Measurements from ENCODE around the gene XRN1.

XRN1 gene

GRCh38 chr3:142447852-142448823, at the start of gene XRN1:
XRN1 (minus strand) TSS chr3:142448037; CDS start chr3:142447944, 93 bp downstream.
- peak within 1 kb of the TSS; percentile 51 for H3K27ac ChIP-seq (ENCODE audit: poor library complexity, severe bottlenecking)
- peak; percentile 92 for DNase-seq (ENCODE audit: low spot score)
- peaks cover 15% of the 10 kb centered on the region for H3K4me1 ChIP-seq (ENCODE audit: insufficient read depth, poor library complexity, severe bottlenecking)
- H3K27me3 ChIP-seq (ENCODE audit: insufficient read depth, poor library complexity, severe bottlenecking), result no peaks in the 10 kb centered on the region
- H3K36me3 ChIP-seq (ENCODE audit: low read depth), result peaks cover 21% of the 10 kb centered on the region
- no peaks in the 10 kb centered on the region for H3K9me3 ChIP-seq (ENCODE audit: severe bottlenecking)
- ATAC-seq (ENCODE audit: low read depth), result peak; percentile 98
- no peak for TF ChIP-seq CTCF (IDR thresholded peaks at IDR 0.05; ENCODE audit: poor library complexity, severe bottlenecking)
- H3K4me3 ChIP-seq (ENCODE audit: severe bottlenecking), result peak within 1 kb of the TSS; percentile 66

- no peak for TF ChIP-seq CTCF (IDR thresholded peaks at IDR 0.05; ENCODE audit: poor library complexity, severe bottlenecking)
- ATAC-seq (ENCODE audit: low read depth), result no peak
- DNase-seq (ENCODE audit: low spot score), result no peak
- H3K36me3 ChIP-seq (ENCODE audit: low read depth), result peaks cover 70% of the 10 kb centered on the region
- H3K27ac ChIP-seq (ENCODE audit: poor library complexity, severe bottlenecking), result no peak overlapping the region
- no peaks in the 10 kb centered on the region for H3K4me1 ChIP-seq (ENCODE audit: insufficient read depth, poor library complexity, severe bottlenecking)
- H3K4me3 ChIP-seq (ENCODE audit: severe bottlenecking), result no peak overlapping the region
- H3K27me3 ChIP-seq (ENCODE audit: insufficient read depth, poor library complexity, severe bottlenecking), result no peaks in the 10 kb centered on the region
- H3K9me3 ChIP-seq (ENCODE audit: severe bottlenecking), result no peaks in the 10 kb centered on the region
Observed at GRCh38 chr3:142495103-142495502, 47.3 kb upstream of the XRN1 start.

GRCh38 chr3:142492184-142492583, 44.3 kb upstream of the XRN1 start:
- no peak overlapping the region for H3K4me3 ChIP-seq (ENCODE audit: severe bottlenecking)
- no peak overlapping the region for H3K27ac ChIP-seq (ENCODE audit: poor library complexity, severe bottlenecking)
- ATAC-seq (ENCODE audit: low read depth) (no peak), DNase-seq (ENCODE audit: low spot score) (no peak)
- H3K36me3 ChIP-seq (ENCODE audit: low read depth), result peaks cover 62% of the 10 kb centered on the region
- no peaks in the 10 kb centered on the region for H3K27me3 ChIP-seq (ENCODE audit: insufficient read depth, poor library complexity, severe bottlenecking)
- no peak for TF ChIP-seq CTCF (IDR thresholded peaks at IDR 0.05; ENCODE audit: poor library complexity, severe bottlenecking)
- no peaks in the 10 kb centered on the region for H3K4me1 ChIP-seq (ENCODE audit: insufficient read depth, poor library complexity, severe bottlenecking)
- H3K9me3 ChIP-seq (ENCODE audit: severe bottlenecking), result no peaks in the 10 kb centered on the region

- no peak for ATAC-seq (ENCODE audit: low read depth)
- Histone ChIP-seq H3K27ac (ENCODE audit: poor library complexity, severe bottlenecking) (no peak overlapping the region), H3K36me3 (ENCODE audit: low read depth) (peaks cover 57% of the 10 kb centered on the region), H3K27me3 (ENCODE audit: insufficient read depth, poor library complexity, severe bottlenecking) (no peaks in the 10 kb centered on the region), H3K9me3 (ENCODE audit: severe bottlenecking) (no peaks in the 10 kb centered on the region), H3K4me3 (ENCODE audit: severe bottlenecking) (no peak overlapping the region), H3K4me1 (ENCODE audit: insufficient read depth, poor library complexity, severe bottlenecking) (no peaks in the 10 kb centered on the region)
- TF ChIP-seq CTCF (IDR thresholded peaks at IDR 0.05; ENCODE audit: poor library complexity, severe bottlenecking), result no peak
- DNase-seq (ENCODE audit: low spot score), result no peak
Observed at GRCh38 chr3:142489572-142490323, 41.9 kb upstream of the XRN1 start.

Measured in RWPE2 (cell line).